GM19455 (cell line): ENCODE data around the gene SLC36A2.
A peak's percentile ranks its signal among the peaks of the same experiment; 100 is the strongest.

ENCODE experiments used
- ATAC-seq: cut with Tn5 transposase; IDR thresholded peaks from one replicate; pipeline ENCODE4 v1.9.1; 2021; ENCODE audit not compliant: unreplicated experiment

The SLC36A2 gene

GRCh38 chr5:151284392-151284967 is 62.9 kb downstream of the SLC36A2 start:
- ATAC-seq = no peak

- ATAC-seq = no peak
Observed at GRCh38 chr5:151283120-151283825, 64.1 kb downstream of the SLC36A2 start.

GRCh38 chr5:151281001-151281639 is 66.2 kb downstream of the SLC36A2 start:
- no peak for ATAC-seq

GRCh38 chr5:151280443-151280842 is 66.9 kb downstream of the SLC36A2 start:
- ATAC-seq = no peak

GRCh38 chr5:151278845-151279244 is 68.5 kb downstream of the SLC36A2 start:
- ATAC-seq = no peak

- no peak for ATAC-seq
Observed at GRCh38 chr5:151275803-151276202, 71.6 kb downstream of the SLC36A2 start.

GRCh38 chr5:151274666-151275065 is 72.7 kb downstream of the SLC36A2 start:
- no peak for ATAC-seq

- no peak for ATAC-seq
Observed at GRCh38 chr5:151271336-151271735, 76.0 kb downstream of the SLC36A2 start.

- peak; percentile 78 for ATAC-seq
Observed at GRCh38 chr5:151270599-151270998, 76.8 kb downstream of the SLC36A2 start.

GRCh38 chr5:151267491-151268260 is 79.7 kb downstream of the SLC36A2 start:
- ATAC-seq = no peak
